ENCODE data around the gene PLCL2.

Gene PLCL2

GRCh38 chr3:17054301-17054981 lies 169.7 kb downstream of the PLCL2 start:
- Histone ChIP-seq H3K36me3 (ENCODE audit: insufficient read depth, insufficient read length, low read length) (no peaks in the 10 kb centered on the region), H3K27me3 (ENCODE audit: insufficient read depth, insufficient read length) (no peaks in the 10 kb centered on the region), H3K4me3 (ENCODE audit: insufficient read length, low read depth) (no peak overlapping the region), H3K4me1 (ENCODE audit: insufficient read depth, insufficient read length) (no peaks in the 10 kb centered on the region), H3K9me3 (ENCODE audit: insufficient read depth, low read length) (no peaks in the 10 kb centered on the region), H3K9ac (ENCODE audit: insufficient read length, low read depth) (no peak overlapping the region)
- DNase-seq (ENCODE audit: low read depth, low spot score): no peak
- TF ChIP-seq SUZ12 (IDR thresholded peaks at IDR 0.05; ENCODE audit: extremely low read depth, insufficient read depth, insufficient read length) (no peak), ZNF274 (IDR thresholded peaks at IDR 0.05; ENCODE audit: low read depth, low read length) (no peak), YY1 (IDR thresholded peaks at IDR 0.05; ENCODE audit: insufficient read depth, insufficient read length) (no peak)

GRCh38 chr3:17054982-17055343 lies 170.2 kb downstream of the PLCL2 start:
- no peaks in the 10 kb centered on the region for H3K27me3 ChIP-seq (ENCODE audit: insufficient read depth, insufficient read length)
- no peak for DNase-seq (ENCODE audit: low read depth, low spot score)
- no peak overlapping the region for H3K9ac ChIP-seq (ENCODE audit: insufficient read length, low read depth)
- H3K4me3 ChIP-seq (ENCODE audit: insufficient read length, low read depth): no peak overlapping the region
- H3K4me1 ChIP-seq (ENCODE audit: insufficient read depth, insufficient read length): no peaks in the 10 kb centered on the region
- TF ChIP-seq ZNF274 (IDR thresholded peaks at IDR 0.05; ENCODE audit: low read depth, low read length) (no peak), YY1 (IDR thresholded peaks at IDR 0.05; ENCODE audit: insufficient read depth, insufficient read length) (no peak), SUZ12 (IDR thresholded peaks at IDR 0.05; ENCODE audit: extremely low read depth, insufficient read depth, insufficient read length) (no peak)
- no peaks in the 10 kb centered on the region for H3K36me3 ChIP-seq (ENCODE audit: insufficient read depth, insufficient read length, low read length)
- H3K9me3 ChIP-seq (ENCODE audit: insufficient read depth, low read length): no peaks in the 10 kb centered on the region

GRCh38 chr3:17055374-17056276 lies 170.9 kb downstream of the PLCL2 start:
- no peak for DNase-seq (ENCODE audit: low read depth, low spot score)
- H3K27me3 ChIP-seq (ENCODE audit: insufficient read depth, insufficient read length): no peaks in the 10 kb centered on the region
- no peak overlapping the region for H3K4me3 ChIP-seq (ENCODE audit: insufficient read length, low read depth)
- TF ChIP-seq YY1 (IDR thresholded peaks at IDR 0.05; ENCODE audit: insufficient read depth, insufficient read length): no peak
- TF ChIP-seq ZNF274 (IDR thresholded peaks at IDR 0.05; ENCODE audit: low read depth, low read length): no peak
- TF ChIP-seq SUZ12 (IDR thresholded peaks at IDR 0.05; ENCODE audit: extremely low read depth, insufficient read depth, insufficient read length): no peak
- H3K36me3 ChIP-seq (ENCODE audit: insufficient read depth, insufficient read length, low read length): no peaks in the 10 kb centered on the region
- no peaks in the 10 kb centered on the region for H3K4me1 ChIP-seq (ENCODE audit: insufficient read depth, insufficient read length)
- no peak overlapping the region for H3K9ac ChIP-seq (ENCODE audit: insufficient read length, low read depth)
- H3K9me3 ChIP-seq (ENCODE audit: insufficient read depth, low read length): no peaks in the 10 kb centered on the region

- Histone ChIP-seq H3K9me3 (ENCODE audit: insufficient read depth, low read length) (no peaks in the 10 kb centered on the region), H3K36me3 (ENCODE audit: insufficient read depth, insufficient read length, low read length) (no peaks in the 10 kb centered on the region), H3K9ac (ENCODE audit: insufficient read length, low read depth) (no peak overlapping the region), H3K27me3 (ENCODE audit: insufficient read depth, insufficient read length) (no peaks in the 10 kb centered on the region), H3K4me3 (ENCODE audit: insufficient read length, low read depth) (no peak overlapping the region), H3K4me1 (ENCODE audit: insufficient read depth, insufficient read length) (no peaks in the 10 kb centered on the region)
- no peak for DNase-seq (ENCODE audit: low read depth, low spot score)
- no peak for TF ChIP-seq SUZ12 (IDR thresholded peaks at IDR 0.05; ENCODE audit: extremely low read depth, insufficient read depth, insufficient read length)
- TF ChIP-seq YY1 (IDR thresholded peaks at IDR 0.05; ENCODE audit: insufficient read depth, insufficient read length): no peak
- TF ChIP-seq ZNF274 (IDR thresholded peaks at IDR 0.05; ENCODE audit: low read depth, low read length): no peak
These were observed 172.6 kb downstream of the PLCL2 start for GRCh38 chr3:17057321-17057720.

GRCh38 chr3:17059989-17060550 lies 175.3 kb downstream of the PLCL2 start:
- Histone ChIP-seq H3K36me3 (ENCODE audit: insufficient read depth, insufficient read length, low read length) (no peaks in the 10 kb centered on the region), H3K9ac (ENCODE audit: insufficient read length, low read depth) (no peak overlapping the region), H3K27me3 (ENCODE audit: insufficient read depth, insufficient read length) (no peaks in the 10 kb centered on the region), H3K9me3 (ENCODE audit: insufficient read depth, low read length) (no peaks in the 10 kb centered on the region), H3K4me1 (ENCODE audit: insufficient read depth, insufficient read length) (no peaks in the 10 kb centered on the region), H3K4me3 (ENCODE audit: insufficient read length, low read depth) (no peak overlapping the region)
- TF ChIP-seq ZNF274 (IDR thresholded peaks at IDR 0.05; ENCODE audit: low read depth, low read length) (no peak), SUZ12 (IDR thresholded peaks at IDR 0.05; ENCODE audit: extremely low read depth, insufficient read depth, insufficient read length) (no peak), YY1 (IDR thresholded peaks at IDR 0.05; ENCODE audit: insufficient read depth, insufficient read length) (no peak)
- no peak for DNase-seq (ENCODE audit: low read depth, low spot score)

- no peak for DNase-seq (ENCODE audit: low read depth, low spot score)
- no peaks in the 10 kb centered on the region for H3K4me1 ChIP-seq (ENCODE audit: insufficient read depth, insufficient read length)
- no peaks in the 10 kb centered on the region for H3K36me3 ChIP-seq (ENCODE audit: insufficient read depth, insufficient read length, low read length)
- no peaks in the 10 kb centered on the region for H3K9me3 ChIP-seq (ENCODE audit: insufficient read depth, low read length)
- H3K27me3 ChIP-seq (ENCODE audit: insufficient read depth, insufficient read length): no peaks in the 10 kb centered on the region
- no peak overlapping the region for H3K4me3 ChIP-seq (ENCODE audit: insufficient read length, low read depth)
- TF ChIP-seq ZNF274 (IDR thresholded peaks at IDR 0.05; ENCODE audit: low read depth, low read length): no peak
- no peak for TF ChIP-seq SUZ12 (IDR thresholded peaks at IDR 0.05; ENCODE audit: extremely low read depth, insufficient read depth, insufficient read length)
- H3K9ac ChIP-seq (ENCODE audit: insufficient read length, low read depth): no peak overlapping the region
These were observed 176.2 kb downstream of the PLCL2 start for GRCh38 chr3:17061005-17061404.

GRCh38 chr3:17062736-17063135 lies 178.0 kb downstream of the PLCL2 start:
- Histone ChIP-seq H3K9me3 (ENCODE audit: insufficient read depth, low read length) (no peaks in the 10 kb centered on the region), H3K4me1 (ENCODE audit: insufficient read depth, insufficient read length) (no peaks in the 10 kb centered on the region), H3K4me3 (ENCODE audit: insufficient read length, low read depth) (no peak overlapping the region), H3K36me3 (ENCODE audit: insufficient read depth, insufficient read length, low read length) (no peaks in the 10 kb centered on the region), H3K27me3 (ENCODE audit: insufficient read depth, insufficient read length) (no peaks in the 10 kb centered on the region), H3K9ac (ENCODE audit: insufficient read length, low read depth) (no peak overlapping the region)
- no peak for DNase-seq (ENCODE audit: low read depth, low spot score)
- TF ChIP-seq ZNF274 (IDR thresholded peaks at IDR 0.05; ENCODE audit: low read depth, low read length): no peak
- no peak for TF ChIP-seq SUZ12 (IDR thresholded peaks at IDR 0.05; ENCODE audit: extremely low read depth, insufficient read depth, insufficient read length)
- no peak for TF ChIP-seq YY1 (IDR thresholded peaks at IDR 0.05; ENCODE audit: insufficient read depth, insufficient read length)
